ENCODE measurements around the gene EXT2. TPM values are rescaled to one million over a fixed set of nuclear protein-coding genes. Genes with fewer than 3 reads are reported as not detected.

Gene EXT2
- total RNA-seq, 3 donors from 2014 or later, result 30.4 to 37.8 (median 35.3) TPM

GRCh38 chr11:44226945-44227344 lies 131.5 kb downstream of the EXT2 start:
- DNase-seq (no peak), ATAC-seq (no peak)
- Mint-ChIP-seq H3K4me3 (no peak overlapping the region), H3K27me3 (ENCODE audit: low read depth) (no peaks in the 10 kb centered on the region), H3K9me3 (no peaks in the 10 kb centered on the region), H3K36me3 (ENCODE audit: insufficient read depth) (peaks cover 24% of the 10 kb centered on the region), H3K4me1 (ENCODE audit: low read depth) (peaks cover 7% of the 10 kb centered on the region)

GRCh38 chr11:44228379-44228778 lies 132.9 kb downstream of the EXT2 start:
- Mint-ChIP-seq H3K27me3 (ENCODE audit: low read depth) (no peaks in the 10 kb centered on the region), H3K4me3 (no peak overlapping the region), H3K36me3 (ENCODE audit: insufficient read depth) (peaks cover 27% of the 10 kb centered on the region), H3K4me1 (ENCODE audit: low read depth) (peaks cover 7% of the 10 kb centered on the region), H3K9me3 (no peaks in the 10 kb centered on the region)
- DNase-seq, result no peak
- ATAC-seq, result no peak

GRCh38 chr11:44229098-44229497 lies 133.6 kb downstream of the EXT2 start:
- ATAC-seq (no peak), DNase-seq (no peak)
- peaks cover 7% of the 10 kb centered on the region for H3K4me1 Mint-ChIP-seq (ENCODE audit: low read depth)
- no peaks in the 10 kb centered on the region for H3K27me3 Mint-ChIP-seq (ENCODE audit: low read depth)
- H3K4me3 Mint-ChIP-seq, result no peak overlapping the region
- no peaks in the 10 kb centered on the region for H3K9me3 Mint-ChIP-seq
- peaks cover 30% of the 10 kb centered on the region for H3K36me3 Mint-ChIP-seq (ENCODE audit: insufficient read depth)

DNA sequence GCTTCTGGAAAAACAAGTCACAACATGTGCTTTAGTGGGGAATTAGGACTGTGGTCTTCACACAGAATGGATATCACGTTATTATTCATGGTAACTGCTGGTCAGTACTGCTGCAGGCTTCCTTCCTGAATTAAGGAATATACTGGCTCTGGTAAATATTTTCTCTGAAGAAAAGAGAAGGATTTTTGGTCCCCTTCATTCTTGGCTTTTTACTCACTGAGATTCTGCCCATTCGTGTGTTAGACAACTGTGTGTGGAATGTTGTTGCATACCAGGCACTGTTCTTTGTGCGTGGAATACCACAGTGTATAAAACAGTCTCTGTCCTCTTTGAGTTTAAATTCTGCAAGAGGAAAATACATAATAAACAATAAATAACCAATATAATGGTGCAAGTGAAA lies 134.1 kb downstream of the EXT2 start:
- H3K9me3 Mint-ChIP-seq, result no peaks in the 10 kb centered on the region
- H3K36me3 Mint-ChIP-seq (ENCODE audit: insufficient read depth), result peaks cover 30% of the 10 kb centered on the region
- no peaks in the 10 kb centered on the region for H3K27me3 Mint-ChIP-seq (ENCODE audit: low read depth)
- H3K4me3 Mint-ChIP-seq, result no peak overlapping the region
- no peak for DNase-seq
- ATAC-seq, result no peak
- peaks cover 7% of the 10 kb centered on the region for H3K4me1 Mint-ChIP-seq (ENCODE audit: low read depth)

GRCh38 chr11:44235765-44236201 lies 140.3 kb downstream of the EXT2 start:
- ATAC-seq, result no peak
- H3K4me3 Mint-ChIP-seq, result no peak overlapping the region
- H3K4me1 Mint-ChIP-seq (ENCODE audit: low read depth), result no peaks in the 10 kb centered on the region
- H3K9me3 Mint-ChIP-seq, result no peaks in the 10 kb centered on the region
- peaks cover 56% of the 10 kb centered on the region for H3K36me3 Mint-ChIP-seq (ENCODE audit: insufficient read depth)
- H3K27me3 Mint-ChIP-seq (ENCODE audit: low read depth), result no peaks in the 10 kb centered on the region
- no peak for DNase-seq

DNA sequence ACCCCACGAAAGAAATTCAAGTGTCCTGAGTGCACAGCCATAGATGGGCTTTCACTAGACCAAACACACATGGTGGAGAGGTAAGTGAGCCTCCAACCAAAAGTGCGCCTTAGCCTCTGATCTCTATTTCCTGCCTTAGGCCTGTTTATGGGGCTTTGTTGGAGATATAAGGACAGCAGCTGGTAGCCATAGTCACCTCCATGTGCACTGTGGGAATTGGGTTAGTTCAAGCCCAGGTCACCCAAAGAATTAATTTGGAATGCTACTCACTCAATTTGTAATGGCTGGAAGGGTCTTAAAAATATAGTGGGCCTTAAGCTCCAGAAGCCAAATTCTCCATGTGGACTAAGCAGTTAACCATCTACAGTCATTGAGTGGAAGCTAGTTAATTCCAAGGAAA lies 140.8 kb downstream of the EXT2 start:
- H3K36me3 Mint-ChIP-seq (ENCODE audit: insufficient read depth), result peaks cover 54% of the 10 kb centered on the region
- H3K4me3 Mint-ChIP-seq, result no peak overlapping the region
- H3K27me3 Mint-ChIP-seq (ENCODE audit: low read depth), result no peaks in the 10 kb centered on the region
- H3K9me3 Mint-ChIP-seq, result no peaks in the 10 kb centered on the region
- H3K4me1 Mint-ChIP-seq (ENCODE audit: low read depth), result no peaks in the 10 kb centered on the region
- no peak for DNase-seq
- no peak for ATAC-seq

- ATAC-seq, result no peak
- no peaks in the 10 kb centered on the region for H3K9me3 Mint-ChIP-seq
- H3K4me3 Mint-ChIP-seq, result no peak overlapping the region
- no peaks in the 10 kb centered on the region for H3K27me3 Mint-ChIP-seq (ENCODE audit: low read depth)
- no peaks in the 10 kb centered on the region for H3K4me1 Mint-ChIP-seq (ENCODE audit: low read depth)
- DNase-seq, result no peak
- H3K36me3 Mint-ChIP-seq (ENCODE audit: insufficient read depth), result peaks cover 58% of the 10 kb centered on the region
These were observed 141.7 kb downstream of the EXT2 start for GRCh38 chr11:44237156-44237555.

DNA sequence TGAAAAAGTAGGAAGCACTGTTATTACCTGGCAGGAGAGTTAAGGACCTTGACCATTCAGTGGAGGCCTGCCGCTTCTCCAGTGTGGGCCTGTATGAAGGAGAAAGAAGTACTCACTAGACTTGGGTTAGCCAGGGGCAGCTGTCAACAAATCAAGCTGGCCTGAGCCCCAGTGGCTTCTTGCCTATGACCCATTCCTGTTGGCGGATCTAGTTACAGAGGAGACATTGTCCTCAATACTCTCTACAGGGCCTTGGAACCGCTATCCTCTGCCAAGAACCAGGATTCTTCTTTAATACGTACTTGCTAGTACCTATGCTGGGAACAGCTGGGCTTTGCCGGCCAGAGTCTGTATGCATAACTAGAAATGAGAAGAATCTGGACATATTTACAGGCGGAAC lies 146.4 kb downstream of the EXT2 start:
- Mint-ChIP-seq H3K4me1 (ENCODE audit: low read depth) (no peaks in the 10 kb centered on the region), H3K36me3 (ENCODE audit: insufficient read depth) (peaks cover 62% of the 10 kb centered on the region), H3K4me3 (no peak overlapping the region), H3K27me3 (ENCODE audit: low read depth) (no peaks in the 10 kb centered on the region), H3K9me3 (no peaks in the 10 kb centered on the region)
- DNase-seq (no peak), ATAC-seq (no peak)

- Mint-ChIP-seq H3K36me3 (ENCODE audit: insufficient read depth) (peaks cover 58% of the 10 kb centered on the region), H3K9me3 (no peaks in the 10 kb centered on the region)
- no peak for ATAC-seq
These were observed 147.6 kb downstream of the EXT2 start for GRCh38 chr11:44243086-44243485.

GRCh38 chr11:44243595-44244343 lies 148.3 kb downstream of the EXT2 start:
- no peaks in the 10 kb centered on the region for H3K4me1 Mint-ChIP-seq (ENCODE audit: low read depth)
- no peak overlapping the region for H3K4me3 Mint-ChIP-seq
- no peaks in the 10 kb centered on the region for H3K9me3 Mint-ChIP-seq
- no peak for ATAC-seq
- DNase-seq, result no peak
- H3K27me3 Mint-ChIP-seq (ENCODE audit: low read depth), result no peaks in the 10 kb centered on the region
- peaks cover 55% of the 10 kb centered on the region for H3K36me3 Mint-ChIP-seq (ENCODE audit: insufficient read depth)

More at GRCh38 chr11:44243086-44243485, 147.6 kb downstream of the EXT2 start:
- no peaks in the 10 kb centered on the region for H3K27me3 Mint-ChIP-seq (ENCODE audit: low read depth)
- no peak overlapping the region for H3K4me3 Mint-ChIP-seq
- no peak for DNase-seq
- H3K4me1 Mint-ChIP-seq (ENCODE audit: low read depth), result no peaks in the 10 kb centered on the region

DNA sequence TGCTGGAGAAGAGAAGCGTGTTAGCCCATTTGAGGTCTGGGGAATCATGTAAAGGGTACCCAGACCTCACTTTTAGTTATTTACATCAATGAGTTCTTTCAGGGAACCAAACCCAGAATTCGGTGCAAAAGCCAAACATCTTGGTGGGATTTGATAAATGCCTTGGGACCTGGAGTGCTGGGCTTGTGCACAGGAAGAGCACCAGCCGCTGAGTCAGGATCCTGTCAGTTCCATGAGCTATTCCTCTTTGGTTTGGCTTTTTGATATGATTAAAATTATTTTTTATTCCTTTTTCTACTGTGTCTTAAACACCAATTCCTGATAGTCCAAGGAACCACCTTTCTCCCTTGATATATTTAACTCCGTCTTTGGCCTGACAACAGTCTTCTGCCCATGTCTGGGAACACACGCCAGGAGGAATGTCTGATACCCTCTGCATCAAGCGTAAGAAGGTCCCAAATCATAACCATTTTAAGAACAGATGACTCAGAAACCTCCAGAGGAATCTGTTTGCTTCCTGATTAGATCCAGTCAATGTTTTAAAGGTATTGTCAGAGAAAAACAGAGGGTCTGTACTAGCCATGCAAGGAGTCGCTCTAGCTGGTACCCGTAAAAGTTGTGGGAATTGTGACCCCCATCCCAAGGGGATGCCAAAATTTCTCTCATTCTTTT lies 149.3 kb downstream of the EXT2 start:
- no peaks in the 10 kb centered on the region for H3K27me3 Mint-ChIP-seq (ENCODE audit: low read depth)
- no peaks in the 10 kb centered on the region for H3K4me1 Mint-ChIP-seq (ENCODE audit: low read depth)
- ATAC-seq (no peak), DNase-seq (no peak)
- H3K36me3 Mint-ChIP-seq (ENCODE audit: insufficient read depth), result peaks cover 59% of the 10 kb centered on the region
- no peaks in the 10 kb centered on the region for H3K9me3 Mint-ChIP-seq
- H3K4me3 Mint-ChIP-seq, result no peak overlapping the region

DNA sequence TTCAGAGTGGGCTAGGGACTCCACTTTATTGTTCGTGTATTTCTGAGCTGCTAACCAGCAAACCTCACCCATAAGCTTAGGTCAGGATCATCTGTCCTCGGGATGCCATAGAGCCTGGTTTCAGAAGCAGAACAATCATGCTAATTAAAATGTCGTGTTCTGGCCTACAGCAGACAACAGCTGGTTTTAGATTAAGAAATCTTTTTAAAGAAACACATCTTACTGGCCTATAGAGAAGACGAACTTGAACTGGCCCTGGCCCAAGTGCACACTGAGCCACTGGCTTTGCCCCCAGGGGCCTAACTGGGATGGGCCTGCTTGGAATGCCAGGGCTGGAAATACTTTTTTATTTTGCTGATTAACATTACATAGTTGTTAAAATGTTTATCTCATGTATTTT lies 151.2 kb downstream of the EXT2 start:
- no peaks in the 10 kb centered on the region for H3K27me3 Mint-ChIP-seq (ENCODE audit: low read depth)
- peaks cover 58% of the 10 kb centered on the region for H3K36me3 Mint-ChIP-seq (ENCODE audit: insufficient read depth)

GRCh38 chr11:44247508-44247907 lies 152.0 kb downstream of the EXT2 start:
- DNase-seq (no peak), ATAC-seq (no peak)
- H3K9me3 Mint-ChIP-seq, result peaks cover 16% of the 10 kb centered on the region
- no peaks in the 10 kb centered on the region for H3K4me1 Mint-ChIP-seq (ENCODE audit: low read depth)
- H3K4me3 Mint-ChIP-seq, result no peak overlapping the region
- H3K36me3 Mint-ChIP-seq (ENCODE audit: insufficient read depth), result peaks cover 58% of the 10 kb centered on the region
- H3K27me3 Mint-ChIP-seq (ENCODE audit: low read depth), result no peaks in the 10 kb centered on the region

More for the DNA sequence above, 151.2 kb downstream of the EXT2 start:
- no peak for ATAC-seq
- DNase-seq, result no peak
- Mint-ChIP-seq H3K4me3 (no peak overlapping the region), H3K4me1 (ENCODE audit: low read depth) (no peaks in the 10 kb centered on the region), H3K9me3 (peaks cover 8% of the 10 kb centered on the region)

GRCh38 chr11:44248109-44248508 lies 152.6 kb downstream of the EXT2 start:
- no peak overlapping the region for H3K4me3 Mint-ChIP-seq
- H3K27me3 Mint-ChIP-seq (ENCODE audit: low read depth), result no peaks in the 10 kb centered on the region
- ATAC-seq, result no peak
- peaks cover 22% of the 10 kb centered on the region for H3K9me3 Mint-ChIP-seq
- no peak for DNase-seq
- H3K4me1 Mint-ChIP-seq (ENCODE audit: low read depth), result no peaks in the 10 kb centered on the region
- peaks cover 60% of the 10 kb centered on the region for H3K36me3 Mint-ChIP-seq (ENCODE audit: insufficient read depth)

- Mint-ChIP-seq H3K27me3 (ENCODE audit: low read depth) (no peaks in the 10 kb centered on the region), H3K4me1 (ENCODE audit: low read depth) (no peaks in the 10 kb centered on the region), H3K9me3 (peaks cover 28% of the 10 kb centered on the region), H3K36me3 (ENCODE audit: insufficient read depth) (peaks cover 45% of the 10 kb centered on the region), H3K4me3 (no peak overlapping the region)
- DNase-seq (no peak), ATAC-seq (no peak)
These were observed 154.9 kb downstream of the EXT2 start for GRCh38 chr11:44250421-44250820.
